HT1080 (cell line): ENCODE measurements around the gene HOXC10. TPM values are rescaled to one million over a fixed set of nuclear protein-coding genes. Genes with fewer than 3 reads are reported as not detected.

ENCODE experiments used
- DNase-seq: peaks from one replicate; pipeline ENCODE4 v3.0.0-alpha.2; 2015; ENCODE audit warnings: low read depth
- total RNA-seq: library from RNA; depleted of rRNA; stranded (reverse); fragments of >200 nt; shearing (Covaris generic); gene quantifications from 2 replicates; pipeline ENCODE4 v1.2.3, GENCODE V29; 2014

The HOXC10 gene
- total RNA-seq, 1 experiment from 2014 or later: 3.8 TPM

GRCh38 chr12:53990311-53991076 is 5.5 kb downstream of the HOXC10 start:
- no peak for DNase-seq

- no peak for DNase-seq
These were observed 6.1 kb downstream of the HOXC10 start for GRCh38 chr12:53991077-53991460.

- no peak for DNase-seq
These were observed 7.5 kb downstream of the HOXC10 start for GRCh38 chr12:53992377-53992889.

DNA sequence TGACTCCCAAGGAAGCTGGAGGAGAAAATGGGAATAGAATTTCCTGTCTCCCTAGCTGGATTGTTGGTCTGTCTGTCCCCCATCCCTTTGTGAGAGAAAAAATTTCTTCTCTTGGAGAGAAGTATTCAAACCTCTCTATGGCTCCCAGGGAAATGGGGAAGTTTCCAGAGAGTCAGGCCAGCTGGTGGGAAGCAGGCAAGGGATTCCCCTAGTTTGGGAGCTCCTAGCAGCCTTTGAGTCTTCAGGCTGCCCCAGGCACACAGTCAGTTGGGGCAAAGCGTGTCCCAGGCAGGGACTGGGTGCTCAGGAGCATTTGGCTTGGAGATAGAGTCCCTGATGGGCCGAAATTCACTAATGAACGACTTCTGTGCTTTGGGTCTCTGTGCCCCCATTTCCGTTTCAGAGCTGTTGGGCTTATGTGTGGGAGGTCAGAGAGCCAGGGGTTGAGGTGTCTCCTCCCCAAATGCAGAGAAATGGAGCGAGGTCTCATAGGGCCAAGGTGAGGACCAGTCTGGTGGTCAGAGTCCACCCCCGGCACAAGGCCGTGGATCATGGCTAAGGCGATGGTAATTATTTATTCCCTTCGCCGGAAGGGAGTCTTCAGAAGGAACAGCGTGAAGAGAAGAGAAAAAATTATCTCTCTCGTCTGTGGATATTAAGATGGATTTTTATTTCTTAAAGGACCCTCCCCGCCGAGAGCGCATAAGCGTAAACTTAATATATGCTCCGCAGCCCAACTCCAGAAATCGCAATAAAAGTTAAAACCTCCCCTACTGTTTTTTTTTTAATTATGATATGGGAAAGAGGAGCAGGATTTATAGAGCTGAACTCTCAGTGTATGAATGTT is 8.4 kb downstream of the HOXC10 start:
- DNase-seq: no peak

DNA sequence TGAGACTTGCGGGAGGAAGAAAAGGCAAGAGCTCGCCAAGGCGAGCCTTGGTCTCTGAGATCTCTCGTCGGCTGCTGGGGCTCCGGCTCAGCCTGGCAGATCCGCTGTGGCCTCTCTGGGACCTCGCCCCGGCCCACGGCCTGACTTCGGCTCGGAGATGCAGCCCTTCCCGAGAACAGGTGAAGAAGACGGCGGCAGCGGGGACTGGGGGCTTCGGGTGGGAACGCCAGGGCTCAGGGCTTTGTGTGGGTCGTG is 9.0 kb downstream of the HOXC10 start:
- no peak for DNase-seq

- DNase-seq: no peak
These were observed 9.5 kb downstream of the HOXC10 start for GRCh38 chr12:53994264-53995001.

- no peak for DNase-seq
These were observed 10.0 kb downstream of the HOXC10 start for GRCh38 chr12:53995002-53995377.

GRCh38 chr12:53995378-53996239 is 10.7 kb downstream of the HOXC10 start:
- DNase-seq: peak; percentile 79

DNA sequence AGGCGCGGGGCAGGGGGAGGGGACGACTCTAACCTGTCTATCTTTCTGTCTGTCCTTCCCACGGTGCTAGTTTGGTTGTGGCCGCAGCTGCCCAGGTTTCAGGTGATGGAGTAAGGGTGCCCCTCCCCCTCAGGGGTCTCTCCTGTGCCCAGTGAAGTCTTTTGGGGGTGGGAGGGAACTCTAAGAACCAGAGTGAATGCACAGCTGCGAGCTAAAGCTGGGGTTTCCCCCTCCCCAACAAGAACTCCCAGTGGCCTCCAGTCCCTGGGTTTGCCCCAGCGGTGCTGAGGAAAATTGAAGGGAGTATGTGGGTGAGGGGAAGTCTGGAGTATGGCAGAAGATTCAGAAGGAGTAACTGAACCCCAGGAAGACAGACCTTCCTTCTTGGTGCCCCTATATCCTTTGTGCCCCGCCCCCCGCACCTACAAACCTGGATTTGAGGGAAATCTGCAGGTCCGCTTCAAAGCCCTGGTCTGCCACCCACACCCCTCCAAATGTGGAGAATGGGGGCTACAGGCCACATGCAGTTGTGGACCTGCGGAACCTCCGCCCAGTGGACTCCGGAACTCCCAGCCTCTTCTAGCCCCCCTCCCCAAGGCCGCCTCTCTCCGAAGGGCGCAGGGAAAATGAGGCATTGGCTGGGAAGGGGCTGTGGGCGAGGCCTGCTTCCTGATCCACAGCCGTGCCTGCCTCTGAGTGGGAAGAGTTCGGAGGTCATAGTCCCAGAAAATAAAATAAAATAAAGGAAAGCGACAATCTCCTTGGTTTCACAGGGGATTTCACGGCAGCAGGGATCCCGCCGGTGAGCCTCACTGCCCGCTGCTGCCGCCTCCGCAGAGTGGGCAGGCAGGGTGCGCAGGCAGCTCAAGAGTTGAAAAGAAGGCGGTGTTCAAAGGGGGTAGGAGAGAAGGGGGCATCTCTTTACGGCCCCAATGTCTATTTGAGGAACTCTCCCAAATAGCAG is 11.6 kb downstream of the HOXC10 start:
- DNase-seq: no peak

GRCh38 chr12:53997204-53998109 is 12.5 kb downstream of the HOXC10 start:
- no peak for DNase-seq

GRCh38 chr12:53998110-53998899 is 13.4 kb downstream of the HOXC10 start:
- no peak for DNase-seq

GRCh38 chr12:53998900-53999236 is 13.9 kb downstream of the HOXC10 start:
- DNase-seq: no peak

GRCh38 chr12:53999559-54000115 is 14.7 kb downstream of the HOXC10 start:
- DNase-seq: peak; percentile 66

DNA sequence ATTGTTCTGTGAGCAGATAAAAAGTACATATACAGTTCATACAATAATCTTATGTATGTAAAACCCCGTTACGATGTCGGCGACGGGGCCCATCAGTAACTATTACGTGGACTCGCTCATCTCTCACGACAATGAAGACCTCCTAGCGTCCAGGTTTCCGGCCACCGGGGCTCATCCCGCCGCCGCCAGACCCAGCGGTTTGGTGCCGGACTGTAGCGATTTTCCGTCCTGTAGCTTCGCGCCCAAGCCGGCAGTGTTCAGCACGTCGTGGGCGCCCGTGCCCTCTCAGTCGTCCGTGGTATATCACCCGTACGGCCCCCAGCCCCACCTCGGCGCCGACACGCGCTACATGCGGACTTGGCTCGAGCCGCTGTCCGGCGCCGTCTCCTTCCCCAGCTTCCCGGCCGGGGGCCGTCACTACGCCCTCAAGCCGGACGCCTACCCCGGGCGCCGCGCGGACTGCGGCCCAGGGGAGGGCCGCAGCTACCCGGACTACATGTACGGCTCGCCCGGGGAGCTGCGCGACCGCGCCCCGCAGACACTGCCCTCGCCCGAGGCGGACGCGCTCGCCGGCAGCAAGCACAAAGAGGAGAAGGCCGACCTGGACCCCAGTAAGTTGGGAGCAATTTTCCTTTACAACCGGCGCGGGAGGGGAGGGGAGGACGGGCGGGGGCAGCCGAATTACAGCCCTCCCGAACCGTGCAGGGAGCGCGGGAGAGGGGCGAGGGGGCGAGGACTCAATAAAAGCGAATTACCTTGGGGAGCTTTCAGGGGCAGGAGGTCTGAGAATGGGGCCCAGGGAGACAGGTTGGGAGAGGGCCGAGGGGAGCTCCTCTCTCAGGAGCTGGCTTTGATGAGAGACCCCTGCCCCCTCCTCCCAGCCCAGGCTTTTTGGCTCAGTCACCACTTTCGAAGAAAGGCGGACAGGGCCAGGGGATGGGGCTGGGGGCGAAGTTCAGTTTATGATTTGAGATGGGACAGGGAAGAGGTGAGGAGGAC is 15.5 kb downstream of the HOXC10 start, which contains the start of gene HOXC9:
Gene HOXC9, plus strand, starts transcription at position 46 of the 999 bp plus-strand sequence. Its CDS starts 28 bp downstream, at position 74.
- no peak for DNase-seq

DNA sequence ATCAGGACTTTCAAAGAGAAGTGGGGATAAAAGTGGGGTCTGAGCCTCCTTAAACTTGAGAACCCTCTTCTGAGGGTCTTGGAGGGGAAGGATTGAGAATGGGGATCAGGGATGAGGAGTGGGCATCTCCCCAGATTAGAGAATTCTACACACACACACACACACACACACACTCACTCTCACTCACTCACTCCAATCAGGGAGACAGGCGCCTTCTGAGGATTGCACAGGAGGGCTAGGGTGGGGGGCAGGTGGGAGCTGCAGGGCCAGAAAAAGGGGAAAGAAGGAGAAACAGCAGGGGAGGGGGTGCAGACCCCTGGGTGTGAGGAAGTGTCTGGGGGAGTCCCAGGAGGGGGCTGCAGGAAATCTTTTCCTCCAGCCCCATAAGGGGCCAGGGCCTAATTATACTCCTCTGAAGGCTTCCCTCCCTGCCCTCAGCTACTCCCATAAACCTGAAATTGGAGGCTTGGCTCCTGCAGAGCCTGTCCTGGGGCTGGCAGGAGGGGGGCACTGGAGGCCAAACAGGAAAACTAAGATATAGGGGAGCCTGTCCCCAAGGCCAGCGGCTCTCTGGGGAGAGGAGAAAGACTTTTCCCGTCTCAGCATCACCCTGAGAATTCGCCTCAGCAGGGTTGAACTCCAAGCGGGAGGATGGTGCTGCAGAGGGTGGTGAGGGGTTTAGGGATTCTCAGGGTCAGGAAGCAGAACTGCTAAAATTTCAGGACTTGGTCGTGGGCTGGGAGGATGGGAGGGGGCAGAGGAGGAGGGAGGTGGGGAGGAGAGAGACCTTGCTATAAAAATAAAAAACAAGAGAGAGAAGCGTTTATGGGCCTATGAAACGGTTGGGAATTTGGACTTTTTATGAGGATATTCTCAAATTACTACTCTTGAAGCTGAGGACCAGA is 16.6 kb downstream of the HOXC10 start:
- no peak for DNase-seq
